IPS-NIHi7 (cell line): ENCODE data around the gene NCKAP5.

Experiments
- DNase-seq: peaks from one replicate; pipeline ENCODE4 v3.0.0; 2012; ENCODE audit warnings: mixed read lengths; ENCODE audit errors: extremely low spot score

NCKAP5 gene

GRCh38 chr2:132757002-132757589, 811.2 kb downstream of the NCKAP5 start:
- DNase-seq = no peak

- DNase-seq = no peak
Measured at GRCh38 chr2:132754867-132755472, 813.3 kb downstream of the NCKAP5 start.

- no peak for DNase-seq
Measured at GRCh38 chr2:132754392-132754791, 813.9 kb downstream of the NCKAP5 start.

DNA sequence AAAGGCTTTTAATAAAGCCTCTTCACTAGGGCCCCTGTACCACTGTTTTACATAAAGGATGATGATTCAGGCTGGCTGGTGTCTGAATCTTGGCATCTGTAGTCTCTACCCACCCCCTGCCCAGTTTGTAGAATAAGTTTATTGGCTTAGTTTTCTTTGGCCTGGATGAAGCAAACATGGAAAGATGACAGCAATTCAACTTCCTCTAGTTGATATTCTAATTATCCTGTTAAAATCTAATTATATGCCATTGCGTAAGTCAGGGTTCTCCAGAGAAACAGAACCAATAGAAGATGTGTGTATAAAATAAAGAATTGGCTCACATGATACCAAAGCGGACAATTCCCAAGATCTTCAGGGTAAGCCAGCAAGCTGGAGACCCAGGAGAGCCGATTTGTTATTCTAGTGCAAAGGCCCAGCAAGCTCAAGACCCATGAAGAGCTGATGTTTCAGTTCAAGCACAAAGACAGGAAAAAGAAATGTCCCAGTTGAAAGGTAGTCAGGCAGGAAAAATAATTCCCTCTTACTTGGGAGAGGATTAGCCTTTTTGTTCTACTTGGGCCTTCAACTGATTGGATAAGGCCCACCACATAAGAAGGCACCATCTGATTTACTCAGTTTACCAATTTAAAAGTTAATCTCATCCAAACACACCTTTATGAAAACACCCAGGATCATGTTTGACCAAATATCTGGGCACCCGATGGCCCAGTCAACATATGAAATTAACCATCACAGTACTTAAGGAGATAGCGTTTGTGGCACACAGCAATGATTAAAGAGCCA, 815.6 kb downstream of the NCKAP5 start:
- DNase-seq = no peak

GRCh38 chr2:132751836-132752235, 816.4 kb downstream of the NCKAP5 start:
- no peak for DNase-seq

DNA sequence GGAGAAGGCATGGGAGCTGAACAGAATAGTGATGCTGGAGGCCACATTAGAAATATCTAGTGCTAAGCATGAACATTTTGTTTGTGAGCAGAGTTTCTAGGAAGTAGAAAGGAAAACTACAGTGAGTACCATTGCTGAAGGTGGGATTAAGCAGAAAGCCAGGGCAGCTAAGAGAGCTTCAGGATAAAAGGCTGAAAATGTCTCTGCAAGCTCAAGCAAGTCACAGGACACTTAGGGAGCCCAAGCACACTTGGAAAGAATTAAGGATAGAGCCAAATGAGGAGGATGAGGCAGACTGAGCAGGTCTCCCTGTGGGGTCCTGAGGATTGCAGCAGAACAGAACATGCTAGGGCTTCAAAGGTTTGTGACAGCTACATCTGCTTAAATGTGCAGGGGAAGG, 817.7 kb downstream of the NCKAP5 start:
- no peak for DNase-seq

- no peak for DNase-seq
Measured at GRCh38 chr2:132747046-132747445, 821.2 kb downstream of the NCKAP5 start.

DNA sequence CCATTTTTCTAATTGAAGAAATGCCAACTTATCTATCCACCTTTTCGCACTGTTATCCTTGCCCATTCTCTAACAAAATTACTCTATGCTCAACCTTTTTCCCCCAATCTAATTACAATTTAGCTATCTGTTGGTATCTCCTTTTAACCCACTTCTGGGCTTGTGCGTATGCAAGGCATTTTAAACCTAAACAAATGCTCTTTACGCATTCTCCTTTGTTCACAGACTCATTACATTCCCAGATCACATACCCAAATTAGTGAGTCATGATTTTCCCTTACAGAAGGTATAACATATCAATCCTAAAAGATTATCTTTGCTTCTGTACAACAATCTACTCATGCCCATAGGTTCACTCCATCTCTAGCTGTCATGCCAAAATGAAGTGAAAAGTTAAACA, 826.5 kb downstream of the NCKAP5 start:
- DNase-seq = no peak

DNA sequence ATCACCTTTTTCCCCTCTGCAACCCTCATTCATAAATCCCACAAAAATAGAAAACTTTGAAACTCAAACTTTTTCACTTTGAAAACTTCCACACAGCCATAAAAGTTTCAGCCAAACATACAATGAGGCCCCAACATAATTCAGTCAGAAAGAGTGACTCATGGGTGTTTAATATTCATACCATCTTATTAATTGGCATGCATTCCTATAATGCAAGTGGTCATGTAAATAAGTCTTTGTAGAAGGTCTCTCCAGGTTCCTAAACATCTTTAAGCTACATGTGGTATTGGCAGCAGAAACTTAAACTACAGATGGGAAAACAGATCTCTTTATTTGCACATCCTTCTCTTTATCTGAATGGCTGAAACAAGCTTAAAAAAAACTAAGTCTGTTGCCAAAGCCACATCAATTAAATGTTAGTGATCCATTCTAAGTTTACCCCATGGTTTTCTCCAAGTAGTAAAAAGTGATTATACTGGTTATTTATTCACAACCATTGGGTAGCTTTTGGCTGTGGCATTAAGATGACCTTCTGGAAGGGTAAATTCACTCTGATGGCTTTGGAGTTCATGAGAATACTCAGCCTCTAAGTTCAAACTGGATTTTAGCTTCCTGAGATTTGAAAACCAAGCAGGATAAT, 828.1 kb downstream of the NCKAP5 start:
- DNase-seq = no peak

- DNase-seq = no peak
Measured at GRCh38 chr2:132738223-132738622, 830.0 kb downstream of the NCKAP5 start.

- DNase-seq = no peak
Measured at GRCh38 chr2:132736059-132736458, 832.2 kb downstream of the NCKAP5 start.

DNA sequence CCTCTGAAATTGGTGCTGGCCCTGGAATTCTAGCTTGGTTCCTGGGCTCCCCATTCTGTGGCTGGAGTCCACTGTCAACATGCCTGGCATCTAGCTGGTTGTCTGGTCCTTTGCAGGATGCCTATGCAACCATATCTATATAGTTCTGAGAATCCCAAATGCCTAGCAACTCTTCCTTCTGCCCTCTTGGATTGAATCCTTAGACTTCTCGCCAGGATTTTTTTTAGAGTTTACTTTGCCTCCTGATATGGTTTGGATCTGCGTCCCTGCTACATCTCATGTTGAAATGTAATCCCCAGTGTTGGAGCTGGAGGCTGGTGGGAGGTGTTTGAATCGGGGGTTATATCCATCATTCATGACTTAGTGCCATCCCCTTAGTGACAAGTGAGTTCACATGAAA, 833.3 kb downstream of the NCKAP5 start:
- DNase-seq = no peak

DNA sequence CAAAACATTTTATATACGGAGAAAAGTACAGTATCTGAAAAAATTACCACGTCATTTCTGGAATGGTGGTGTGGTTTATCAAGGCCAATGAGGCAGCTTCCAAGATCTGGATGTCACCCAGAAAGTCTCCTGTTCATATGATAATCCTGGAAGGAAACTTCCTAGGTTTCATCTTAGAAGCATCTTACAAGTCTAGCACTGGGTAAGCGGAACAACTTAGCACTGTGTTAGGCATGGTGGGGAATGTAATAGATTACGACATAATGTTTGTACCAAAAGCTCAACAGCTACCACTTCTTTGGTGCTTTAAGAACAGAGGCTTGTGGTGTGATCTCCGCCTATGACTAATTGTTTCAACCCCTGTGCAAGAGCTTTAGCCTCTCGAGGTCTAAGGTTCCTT, 835.2 kb downstream of the NCKAP5 start:
- DNase-seq = no peak

- DNase-seq = no peak
Measured at GRCh38 chr2:132732694-132733093, 835.6 kb downstream of the NCKAP5 start.

- no peak for DNase-seq
Measured at GRCh38 chr2:132731441-132731840, 836.8 kb downstream of the NCKAP5 start.

DNA sequence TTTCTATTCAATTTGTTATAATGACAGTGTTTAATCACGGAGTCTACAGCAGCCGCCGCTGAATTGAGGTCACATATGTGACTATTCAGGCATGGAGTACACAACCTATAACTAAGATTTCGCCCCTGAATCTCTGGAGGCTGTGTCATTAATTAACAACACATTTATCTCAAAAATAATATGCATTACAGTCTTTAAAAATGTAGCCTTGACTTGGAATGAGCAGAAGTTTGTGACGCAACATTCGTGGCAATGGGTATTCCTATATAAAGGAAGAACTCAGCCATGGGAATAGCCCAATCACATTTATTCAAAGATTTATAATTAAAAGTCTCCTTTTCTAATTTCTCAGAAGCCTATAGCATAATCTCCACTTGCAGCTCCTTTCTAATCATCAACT, 837.7 kb downstream of the NCKAP5 start:
- no peak for DNase-seq

DNA sequence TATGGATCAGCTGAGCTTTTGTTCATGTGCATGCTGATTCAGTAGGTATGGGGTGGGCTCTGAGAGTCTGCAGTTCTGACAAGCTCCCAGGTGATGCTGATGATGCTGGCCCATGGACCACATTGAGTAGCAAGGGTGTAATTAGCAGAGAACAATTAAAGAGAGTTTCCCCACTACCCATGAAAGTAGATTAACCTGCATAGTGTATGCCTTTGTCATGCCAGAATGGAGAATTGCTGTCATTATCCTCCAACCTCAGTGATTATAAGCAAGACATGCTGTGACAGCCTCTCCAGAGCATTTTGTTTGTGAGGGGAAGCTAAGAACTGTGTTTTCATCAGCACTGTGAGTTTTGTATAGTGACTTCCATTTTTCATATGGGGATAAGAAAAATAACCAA, 838.7 kb downstream of the NCKAP5 start:
- no peak for DNase-seq

GRCh38 chr2:132726155-132726554, 842.1 kb downstream of the NCKAP5 start:
- no peak for DNase-seq

DNA sequence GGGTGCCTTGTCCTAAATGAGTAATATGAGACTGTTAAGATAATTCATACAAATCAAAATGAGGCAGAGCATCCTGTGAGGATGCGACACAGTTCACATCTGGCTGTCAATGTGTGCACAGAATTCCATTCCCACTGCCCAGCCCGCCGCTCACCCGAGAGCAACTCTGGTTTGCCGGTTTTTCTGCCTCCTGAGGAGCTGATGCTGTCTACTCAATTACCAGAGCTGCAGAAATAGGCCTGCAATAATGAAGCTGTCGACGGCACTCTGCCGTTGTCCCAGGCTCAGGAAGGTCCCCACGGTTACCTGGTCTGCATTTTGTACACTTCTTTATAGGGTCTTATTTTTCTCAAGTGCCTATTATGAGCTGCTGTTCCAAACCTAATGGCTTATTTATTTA, 842.5 kb downstream of the NCKAP5 start:
- DNase-seq = no peak

DNA sequence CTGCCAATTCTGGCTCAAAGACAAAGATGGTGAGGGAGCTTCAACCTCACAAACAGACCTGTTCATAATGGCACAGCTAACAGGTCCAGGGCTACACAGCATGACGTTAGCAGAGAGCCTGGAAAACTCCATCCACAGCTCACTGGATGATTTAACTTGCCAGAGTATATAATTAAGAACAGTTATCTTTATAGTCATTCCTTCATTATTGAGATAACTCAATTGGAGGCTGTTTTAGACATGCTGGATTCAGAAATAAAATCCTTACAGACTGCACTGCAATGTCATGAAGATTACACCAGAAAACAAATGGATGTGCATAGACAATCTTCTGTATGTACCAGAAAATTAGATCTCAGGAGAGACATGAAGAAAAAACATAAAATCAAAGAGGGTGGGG, 843.1 kb downstream of the NCKAP5 start:
- DNase-seq = no peak

DNA sequence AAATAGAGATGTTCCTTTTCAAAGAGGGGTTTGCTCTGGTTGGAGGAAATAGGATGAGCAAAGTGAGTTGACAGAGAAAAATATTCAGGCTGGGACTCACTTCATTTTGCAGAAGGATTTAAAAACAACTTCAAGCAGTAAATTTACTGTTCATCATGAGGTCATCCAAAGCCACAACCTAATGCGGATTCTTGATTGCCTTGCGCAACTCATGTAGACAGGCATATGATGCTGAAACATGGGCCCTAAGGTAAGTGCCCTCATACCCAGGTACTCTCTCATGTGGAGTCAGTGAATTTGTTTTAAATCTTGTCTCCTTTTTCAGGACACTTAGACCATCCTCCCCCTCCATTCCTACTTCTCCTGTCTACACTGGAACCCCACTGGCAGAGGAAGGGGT, 846.3 kb downstream of the NCKAP5 start:
- DNase-seq = no peak

DNA sequence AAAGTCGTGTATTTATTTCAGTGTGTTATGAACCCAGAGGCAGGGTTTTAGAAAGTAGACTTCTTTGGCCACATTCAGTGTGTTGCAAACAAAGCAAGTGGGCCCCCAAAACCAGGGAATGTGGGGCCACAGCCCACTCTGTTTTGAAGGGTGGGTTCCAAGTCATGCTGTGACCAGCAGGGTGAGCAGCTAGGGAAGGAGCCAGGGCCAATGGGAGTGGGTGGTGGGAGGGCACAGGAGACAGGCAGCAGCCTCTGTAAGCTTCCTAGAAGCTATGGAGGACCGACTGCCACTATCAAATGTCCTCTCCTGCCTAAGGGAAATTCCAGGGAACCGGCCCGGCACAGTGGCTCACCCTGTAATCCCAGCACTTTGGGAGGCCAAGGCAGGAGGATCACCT, 847.9 kb downstream of the NCKAP5 start:
- no peak for DNase-seq

DNA sequence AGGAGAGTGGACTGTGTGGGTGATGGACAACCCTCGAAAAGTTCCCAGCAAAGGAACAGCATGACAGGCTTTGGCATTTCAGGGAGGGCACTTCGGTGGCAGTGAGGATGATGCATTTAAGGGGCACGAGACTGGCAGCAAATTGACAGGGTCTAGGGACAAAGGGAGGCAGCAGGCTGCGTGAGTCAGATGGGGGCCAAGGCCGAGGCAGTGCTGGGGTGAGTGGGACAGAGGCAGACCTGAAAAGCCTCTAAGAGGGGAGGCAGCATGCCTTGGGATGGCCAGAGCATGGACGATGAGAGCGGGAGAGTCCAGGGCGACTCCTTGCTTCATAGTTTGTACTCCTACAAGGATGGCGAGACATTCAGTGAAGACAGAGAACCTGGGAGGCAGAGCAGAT, 848.8 kb downstream of the NCKAP5 start:
- no peak for DNase-seq
